ENCODE measurements around the gene XAGE2.
"Not testable (repeated sequence)": the region's sequence is repeated elsewhere in the genome, so short reads cannot be mapped to it uniquely, and the experiment has no call there.

XAGE2 gene, protein sequence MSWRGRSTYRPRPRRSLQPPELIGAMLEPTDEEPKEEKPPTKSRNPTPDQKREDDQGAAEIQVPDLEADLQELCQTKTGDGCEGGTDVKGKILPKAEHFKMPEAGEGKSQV

DNA sequence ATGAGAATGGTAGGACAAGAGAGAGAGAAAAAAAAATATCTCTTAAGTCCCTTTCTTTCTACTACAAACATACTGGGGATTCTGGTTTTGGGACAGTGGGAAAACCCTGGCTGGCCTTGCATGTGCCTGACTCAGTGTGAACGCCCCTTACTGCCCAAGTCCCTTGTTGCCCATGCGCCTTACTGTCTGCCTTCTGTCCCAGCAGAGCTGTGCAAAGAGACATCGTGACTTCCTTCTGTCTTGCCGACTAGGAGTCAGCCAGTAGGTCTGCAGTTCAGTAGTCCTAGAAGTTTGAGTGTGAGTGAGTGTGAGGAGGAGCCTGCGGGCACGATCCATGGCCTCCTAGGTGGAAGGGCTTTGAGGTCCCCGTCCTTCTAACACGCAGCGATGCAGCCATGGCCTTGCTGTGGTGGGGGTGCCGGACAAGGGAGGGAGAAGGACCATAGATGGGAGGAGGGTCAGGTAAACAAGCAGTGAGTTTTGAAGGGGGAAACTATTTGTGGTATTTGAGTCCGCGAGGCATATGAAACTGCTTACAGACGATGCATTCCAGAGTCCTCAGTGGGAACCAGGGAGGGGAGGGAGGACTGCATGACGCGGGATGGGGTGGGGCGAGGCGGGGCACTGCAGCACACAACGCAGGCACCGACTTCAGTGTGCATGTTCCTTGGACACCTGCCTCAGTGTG is at the start of gene XAGE2:
XAGE2 (plus strand) TSS at position 654 of the 688 bp plus-strand sequence. CDS start 994 bp downstream, outside the sequence.
- in situ Hi-C loops (cut with MboI; ENCODE audit: low sequenced_read_pairs): no loop called here

DNA sequence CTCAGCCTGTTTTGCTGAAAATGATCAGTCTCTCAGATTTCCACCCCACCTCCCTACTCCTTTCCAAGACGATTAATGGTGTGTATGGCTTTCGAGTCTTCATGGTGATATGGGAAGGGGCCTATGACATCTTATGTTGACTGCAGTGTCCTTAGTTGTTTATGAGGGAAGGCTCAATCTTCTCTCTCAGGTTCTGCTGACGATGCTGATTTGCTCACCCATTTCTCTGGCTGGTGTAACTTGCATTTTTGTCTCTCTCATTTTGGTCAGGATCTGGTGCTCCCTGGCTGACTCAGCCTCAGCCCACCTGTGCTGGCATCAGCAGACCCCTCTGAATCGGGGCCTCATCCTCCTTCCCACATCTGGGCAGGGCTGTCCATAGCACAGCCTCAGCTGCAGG is 31.4 kb upstream of the XAGE2 start:
- in situ Hi-C loops (cut with MboI; ENCODE audit: low sequenced_read_pairs): no loop called here

DNA sequence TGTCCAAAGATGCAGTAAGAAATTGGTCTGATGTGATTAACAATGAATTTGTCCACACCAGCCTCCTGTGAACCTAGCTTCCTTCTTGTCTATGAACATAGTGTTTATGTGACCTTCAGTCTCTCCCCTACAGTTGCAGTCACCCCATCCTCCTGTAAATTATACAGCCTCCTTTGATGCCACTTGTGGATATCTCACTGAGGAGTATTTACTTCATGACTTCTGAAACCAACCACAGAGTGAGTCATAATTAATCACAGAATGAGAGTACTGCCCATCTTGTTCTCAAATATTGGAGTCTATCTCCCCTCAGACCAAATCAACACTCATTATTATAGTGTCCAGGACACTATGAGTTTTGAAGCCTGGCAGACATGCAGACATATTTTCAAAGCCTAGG is 27.3 kb upstream of the XAGE2 start:
- in situ Hi-C loops (cut with MboI; ENCODE audit: low sequenced_read_pairs): no loop called here

DNA sequence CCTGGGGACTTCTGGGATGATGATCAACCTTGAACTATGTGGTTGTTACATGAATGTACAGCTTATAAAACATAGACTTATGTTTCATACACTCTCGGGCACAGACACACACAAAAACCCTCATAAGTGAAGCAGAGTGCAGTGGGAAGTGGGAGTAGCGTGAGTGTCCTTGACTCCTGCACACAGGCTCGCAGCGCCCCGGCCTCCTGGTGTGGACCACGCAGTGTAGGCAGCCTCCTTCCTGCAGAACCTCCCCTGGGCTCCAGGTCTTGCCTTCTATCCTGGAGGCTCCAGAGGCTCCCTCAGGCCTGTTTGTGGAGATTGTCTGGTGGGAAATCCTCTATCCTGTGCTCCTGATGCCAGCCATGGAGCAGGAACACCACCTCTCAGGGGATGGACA is 25.7 kb upstream of the XAGE2 start:
- in situ Hi-C loops (cut with MboI; ENCODE audit: low sequenced_read_pairs): not testable (repeated sequence)

DNA sequence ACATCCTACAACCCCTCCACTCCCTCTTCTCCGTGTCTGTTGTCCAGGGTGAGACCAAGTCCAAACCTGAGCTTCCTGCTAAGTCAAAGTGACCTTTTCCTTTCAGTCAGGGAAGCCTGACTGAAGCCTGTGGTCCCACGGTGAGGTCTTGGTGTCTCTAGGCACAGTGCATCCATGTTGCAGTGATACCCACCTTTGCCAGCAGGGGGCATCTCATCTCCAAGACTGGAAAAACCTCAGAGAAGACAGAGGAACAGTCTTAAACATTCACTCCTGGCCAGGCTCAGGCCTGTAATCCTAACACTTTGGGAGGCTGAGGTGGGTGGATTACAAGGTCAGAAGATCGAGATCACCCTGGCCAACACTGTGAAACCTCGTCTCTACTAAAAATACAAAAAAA is 23.4 kb upstream of the XAGE2 start:
- in situ Hi-C loops (cut with MboI; ENCODE audit: low sequenced_read_pairs): not testable (repeated sequence)

DNA sequence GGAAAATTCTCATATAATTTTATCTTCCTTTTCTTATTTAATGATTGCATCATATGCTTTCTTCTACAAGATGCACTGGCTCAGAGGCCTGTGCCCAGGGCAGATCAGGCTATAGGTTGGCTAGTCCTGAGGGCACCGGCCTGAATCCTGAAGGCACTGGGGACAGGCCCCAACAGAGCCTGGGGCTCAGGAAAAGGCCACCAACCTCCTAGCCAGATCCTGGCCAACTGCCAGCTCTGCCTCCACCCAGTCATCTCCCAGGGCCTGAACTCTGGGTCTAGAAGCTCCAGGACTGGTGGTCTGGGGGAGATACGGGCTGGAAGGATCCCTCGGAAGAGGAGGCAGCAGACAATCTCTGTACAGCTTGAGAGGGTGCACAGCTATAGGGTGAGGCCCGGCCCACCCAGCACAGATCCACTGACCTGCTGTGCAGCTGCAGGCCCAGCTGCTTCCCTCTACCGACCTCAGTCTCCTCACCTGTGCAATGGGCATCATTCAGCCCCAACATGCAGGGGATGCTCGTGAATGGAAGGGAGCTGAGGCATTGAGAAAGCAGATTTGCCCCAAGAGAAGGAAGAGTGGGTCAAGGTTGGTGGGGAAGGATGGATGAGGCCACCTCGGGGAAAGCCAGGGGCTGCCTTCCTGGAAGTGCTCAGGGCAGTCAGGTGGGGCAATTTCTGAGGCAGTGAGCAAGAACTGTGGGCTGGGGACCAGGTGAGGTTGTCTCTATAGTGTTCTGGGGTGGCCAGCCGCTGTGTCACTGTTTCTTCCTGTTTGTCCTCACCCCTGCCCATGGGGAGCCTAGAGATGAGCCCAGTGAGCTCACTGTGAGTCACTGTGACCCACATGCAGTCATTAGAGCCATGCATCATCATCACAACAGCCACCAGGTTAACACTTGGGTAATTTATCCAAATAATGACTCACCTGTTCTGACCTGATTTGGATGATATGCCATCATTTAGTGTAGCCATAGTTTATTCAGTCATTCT is 22.4 kb upstream of the XAGE2 start:
- in situ Hi-C loops (cut with MboI; ENCODE audit: low sequenced_read_pairs): no loop called here

DNA sequence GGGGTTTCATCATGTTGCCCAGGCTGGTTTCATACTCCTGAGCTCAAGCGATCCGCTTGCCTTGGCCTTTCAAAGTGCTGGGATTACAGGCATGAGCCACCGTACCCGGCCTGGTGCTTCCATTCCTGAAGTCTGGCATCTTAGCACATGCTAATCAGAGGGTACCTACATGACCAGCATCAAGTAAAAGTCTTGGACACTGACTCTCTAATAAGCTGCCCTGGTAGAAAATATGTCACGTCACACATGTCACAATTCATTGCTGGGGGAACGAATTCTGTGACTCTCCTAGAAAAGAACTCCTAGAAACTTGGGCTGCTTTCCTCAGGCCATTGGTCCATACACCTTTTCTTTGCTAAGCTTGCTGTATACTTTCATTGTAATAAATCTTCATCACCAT is 19.1 kb upstream of the XAGE2 start:
- in situ Hi-C loops (cut with MboI; ENCODE audit: low sequenced_read_pairs): no loop called here

DNA sequence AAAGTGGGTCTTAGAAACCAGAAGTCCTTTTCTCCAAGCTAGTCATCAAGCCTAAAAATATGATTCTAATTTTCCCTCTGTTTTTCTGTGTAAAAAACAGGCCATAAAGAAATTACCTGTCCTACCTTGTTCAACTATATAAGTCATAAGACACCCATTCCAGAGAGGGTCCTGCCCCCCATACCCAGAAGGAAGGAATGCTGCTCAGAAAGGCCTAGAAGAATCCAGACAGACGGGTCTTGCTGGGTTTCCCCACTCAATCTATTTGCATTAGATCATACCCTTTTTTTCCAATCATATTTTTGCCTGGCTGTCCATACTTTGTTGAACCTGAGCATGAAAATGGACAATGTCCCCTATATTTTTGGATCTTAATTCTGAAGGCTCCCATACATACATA is 16.3 kb upstream of the XAGE2 start:
- in situ Hi-C loops (cut with MboI; ENCODE audit: low sequenced_read_pairs): no loop called here

DNA sequence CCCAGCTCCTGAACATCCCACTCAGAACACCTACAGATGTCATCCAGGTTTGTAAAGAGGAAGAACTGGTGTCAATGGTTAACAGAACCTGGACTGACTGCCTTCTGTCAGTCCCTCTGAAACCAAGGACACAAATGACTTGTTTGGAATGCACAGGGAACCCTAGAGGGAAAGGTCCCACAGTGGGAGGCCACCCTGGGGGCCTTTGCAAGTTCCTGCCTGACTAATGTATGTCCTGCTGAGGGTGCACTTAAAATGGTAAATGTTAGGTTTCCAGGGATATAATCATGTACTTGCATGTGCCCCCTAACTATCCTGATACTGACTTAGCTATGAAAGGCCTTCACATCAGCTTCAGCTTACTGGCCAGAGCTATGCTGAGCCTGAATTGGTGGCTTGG is 15.0 kb upstream of the XAGE2 start:
- in situ Hi-C loops (cut with MboI; ENCODE audit: low sequenced_read_pairs): no loop called here

DNA sequence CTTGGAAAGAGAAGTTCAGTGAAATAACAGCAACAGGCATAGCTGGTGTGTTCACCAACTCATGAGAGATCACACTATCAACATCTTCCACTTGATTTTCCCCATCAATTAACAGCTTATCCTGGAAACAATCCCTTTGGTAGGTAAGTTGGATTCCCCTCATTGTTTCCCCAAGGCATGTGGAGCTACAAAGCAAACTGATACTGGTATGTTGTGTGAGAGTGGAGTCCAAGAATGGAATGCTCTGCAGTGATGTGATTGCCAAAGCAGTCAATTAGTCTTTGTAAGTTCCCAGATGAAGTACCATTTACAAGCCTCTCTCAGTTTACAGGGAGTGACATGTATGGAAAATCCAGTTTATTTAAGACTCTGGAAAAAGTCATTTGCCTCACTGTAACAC is 13.7 kb upstream of the XAGE2 start:
- in situ Hi-C loops (cut with MboI; ENCODE audit: low sequenced_read_pairs): no loop called here

DNA sequence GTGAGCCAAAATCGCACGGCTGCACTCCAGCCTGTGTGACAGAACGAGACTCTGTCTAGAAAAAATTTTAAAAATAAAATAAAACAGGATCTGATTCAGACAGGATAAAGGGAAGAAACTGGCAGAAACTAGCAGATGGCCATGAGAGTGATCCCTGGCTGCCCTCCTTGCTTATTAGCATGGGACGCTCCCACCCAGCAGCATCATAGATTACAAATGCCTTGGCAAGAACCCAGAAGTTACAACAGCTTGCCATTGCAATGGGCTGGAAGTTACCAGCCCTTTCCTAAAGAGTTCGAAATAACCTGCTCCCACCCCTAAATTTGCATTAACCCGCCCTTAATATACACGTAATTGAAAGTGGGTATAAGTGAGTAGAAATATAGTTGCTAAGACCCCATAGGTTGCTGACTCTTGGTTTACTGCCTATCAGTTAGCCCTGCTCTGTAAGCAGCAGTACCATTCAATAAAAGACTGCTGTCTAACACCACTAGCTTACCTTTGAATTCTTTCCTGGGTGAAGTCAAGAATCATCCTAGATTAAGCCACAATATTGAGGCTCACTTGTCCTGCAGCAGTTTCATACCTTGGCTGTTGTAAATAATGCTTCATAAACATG is 9.1 kb upstream of the XAGE2 start:
- in situ Hi-C loops (cut with MboI; ENCODE audit: low sequenced_read_pairs): no loop called here

DNA sequence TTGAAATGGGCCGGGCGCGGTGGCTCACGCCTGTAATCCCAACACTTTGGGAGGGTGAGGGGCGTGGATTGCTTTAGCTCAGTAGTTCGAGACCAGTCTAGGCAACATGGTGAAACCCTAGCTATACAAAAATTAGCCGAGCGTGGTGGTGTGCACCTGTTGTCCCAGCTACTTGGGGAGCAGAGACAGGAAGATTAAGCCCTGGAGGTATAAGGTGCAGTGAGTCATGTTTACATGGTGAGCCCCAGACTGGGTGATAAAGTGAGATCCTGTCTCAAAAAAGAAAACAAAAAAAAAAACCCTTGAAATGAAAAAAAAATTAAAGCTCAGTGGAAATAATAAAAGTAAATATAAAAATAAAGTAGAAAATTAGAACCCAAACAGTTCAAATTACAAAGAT is 6.9 kb upstream of the XAGE2 start:
- in situ Hi-C loops (cut with MboI; ENCODE audit: low sequenced_read_pairs): no loop called here

DNA sequence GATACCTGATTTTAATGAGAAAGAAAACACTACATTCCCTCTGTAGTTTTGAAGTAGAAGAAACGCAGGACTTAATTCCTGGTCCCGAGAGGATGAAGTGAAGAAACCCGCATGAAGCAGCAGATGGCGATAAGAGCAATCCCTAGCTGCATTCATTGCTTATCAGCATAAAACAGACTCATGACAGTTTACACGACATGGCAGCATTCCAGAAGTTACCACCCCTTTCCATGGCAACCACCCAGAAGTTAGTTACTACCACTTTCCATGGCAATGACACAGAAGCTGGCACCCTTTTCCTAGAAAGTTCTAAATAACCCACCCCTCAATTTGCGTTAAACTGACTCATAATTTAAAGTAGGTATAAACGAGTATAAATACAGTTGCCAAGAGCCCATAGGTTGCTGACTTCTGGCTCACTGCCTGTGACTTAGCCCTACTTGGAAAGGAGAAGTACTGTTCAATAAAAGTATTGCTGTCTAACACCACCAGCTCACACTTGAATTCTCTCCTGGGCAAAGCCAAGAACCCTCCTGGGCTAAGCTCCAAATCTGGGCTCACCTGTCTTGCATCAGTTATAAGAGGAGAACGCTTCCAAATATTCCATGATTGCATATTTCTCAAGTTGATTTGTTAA is 5.5 kb upstream of the XAGE2 start:
- in situ Hi-C loops (cut with MboI; ENCODE audit: low sequenced_read_pairs): no loop called here

DNA sequence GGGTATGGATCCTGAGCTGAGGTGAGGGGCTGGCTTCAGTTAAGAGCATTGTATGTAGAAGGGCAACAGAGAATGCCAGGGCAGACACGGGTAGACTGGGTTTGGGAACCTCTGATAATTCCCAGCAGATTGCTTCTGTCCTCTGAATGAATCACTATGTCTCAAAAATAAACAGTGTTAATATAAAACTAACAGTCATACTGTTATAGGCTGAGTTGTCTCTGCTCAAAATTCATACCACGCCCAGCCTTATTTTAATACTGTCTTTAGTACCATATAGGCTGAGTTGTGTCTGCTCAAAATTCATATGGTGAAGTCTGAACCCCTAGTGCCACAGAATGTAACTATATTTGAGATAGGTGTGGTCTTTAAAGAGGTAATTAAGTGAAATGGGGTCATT is 10.0 kb downstream of the XAGE2 start:
- in situ Hi-C loops (cut with MboI; ENCODE audit: low sequenced_read_pairs): no loop called here

DNA sequence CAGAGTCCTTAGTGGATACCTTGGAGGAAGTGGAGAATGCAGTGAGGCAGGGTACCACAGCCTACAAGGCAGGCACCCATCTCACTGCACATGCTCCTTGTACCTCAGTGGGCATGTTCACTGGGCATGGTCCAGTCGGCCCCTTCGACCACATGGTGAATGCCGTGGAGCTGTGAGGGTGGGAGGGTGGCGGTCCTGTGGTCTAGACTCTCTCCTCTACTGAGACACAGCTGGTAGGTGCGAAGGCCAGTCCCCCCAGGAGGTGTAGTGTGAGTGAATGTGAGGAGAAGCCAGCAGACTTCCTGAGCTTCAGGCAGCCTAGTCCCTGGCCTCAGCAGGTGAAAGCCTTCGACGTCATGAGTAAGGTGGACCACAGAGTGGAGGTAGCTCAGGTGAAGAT is 12.2 kb downstream of the XAGE2 start:
- in situ Hi-C loops (cut with MboI; ENCODE audit: low sequenced_read_pairs): no loop called here

DNA sequence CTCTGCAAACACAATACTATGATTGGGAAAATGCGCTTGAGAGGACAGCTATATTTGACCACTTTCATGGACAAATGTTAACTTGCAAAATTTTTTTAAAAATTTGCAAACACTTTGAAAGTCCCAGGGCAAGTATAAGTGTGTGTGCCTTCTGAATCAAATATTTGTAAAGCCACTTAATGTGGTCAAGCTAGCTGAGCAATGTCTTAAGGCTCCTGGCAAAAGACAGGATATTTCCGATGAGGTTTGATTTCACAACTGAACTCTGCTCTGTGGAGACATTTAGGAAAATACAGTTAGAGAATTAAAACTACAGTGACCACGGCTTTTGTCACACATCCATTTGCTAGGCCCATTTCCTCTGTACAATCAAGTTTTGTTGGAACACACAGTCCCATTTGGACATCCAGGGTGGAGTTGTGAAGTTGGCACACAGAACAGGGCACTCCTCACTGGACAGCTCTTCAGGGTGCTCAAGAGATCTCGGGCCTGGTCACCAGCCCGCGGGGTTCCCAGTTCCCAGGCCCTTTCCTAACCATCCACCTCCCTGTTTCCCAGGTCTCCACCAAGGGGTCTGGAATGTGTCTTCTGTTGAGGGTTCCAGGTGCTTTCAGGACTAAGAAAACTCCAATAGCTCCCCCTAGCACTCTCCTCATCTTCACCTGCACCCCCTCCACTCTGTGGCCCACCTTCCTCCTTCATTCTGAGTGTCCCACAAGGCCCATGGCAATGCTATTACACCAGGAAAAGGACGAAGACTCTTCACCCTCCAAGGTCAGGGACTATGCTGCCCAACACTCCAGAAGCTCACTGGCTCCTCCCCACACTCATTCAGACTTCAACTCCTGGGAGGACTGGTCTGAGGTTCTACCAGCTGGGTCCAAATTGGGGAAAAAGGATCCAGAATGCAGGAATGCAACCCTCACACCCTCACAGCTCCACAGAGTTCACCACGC is 41.9 kb downstream of the XAGE2 start:
- in situ Hi-C loops (cut with MboI; ENCODE audit: low sequenced_read_pairs): no loop called here

DNA sequence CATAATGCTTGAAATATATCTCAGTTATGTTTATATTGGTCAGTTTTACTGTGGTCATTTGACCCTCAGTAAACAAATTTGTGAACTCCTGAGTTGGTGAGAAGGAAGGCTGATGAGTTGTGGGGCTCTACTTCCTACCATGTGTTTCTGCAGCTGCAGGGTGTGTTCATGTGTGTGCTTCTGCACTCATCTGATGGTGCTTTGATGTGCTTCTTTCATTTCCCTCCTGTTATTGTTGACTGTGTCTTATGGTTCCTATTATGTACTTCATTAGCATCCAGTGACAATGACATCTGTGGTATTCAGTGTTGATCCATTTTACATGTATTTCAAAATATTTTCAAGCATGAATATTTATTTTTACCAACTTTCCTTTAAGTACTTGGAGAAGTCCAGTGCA is 46.5 kb downstream of the XAGE2 start:
- in situ Hi-C loops (cut with MboI; ENCODE audit: low sequenced_read_pairs): no loop called here

DNA sequence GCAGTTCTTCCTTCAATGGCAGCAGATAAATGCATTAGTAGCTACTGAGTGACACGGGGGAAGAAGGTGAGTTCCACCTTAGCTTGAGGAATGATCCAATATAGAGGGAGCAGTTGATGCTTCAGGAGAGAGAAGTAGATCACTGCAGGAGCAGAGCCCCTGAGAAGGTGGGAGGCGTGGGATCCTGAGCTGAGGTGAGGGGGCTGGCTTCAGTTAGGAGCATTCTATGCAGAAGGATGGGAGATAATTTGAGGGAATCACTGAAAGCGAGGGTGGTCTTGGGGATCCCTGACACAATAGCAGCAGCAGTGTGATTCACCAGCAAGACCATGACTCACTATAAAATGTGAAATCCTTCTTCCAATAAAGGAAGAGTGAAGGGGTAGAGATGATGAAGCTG is 48.0 kb downstream of the XAGE2 start:
- in situ Hi-C loops (cut with MboI; ENCODE audit: low sequenced_read_pairs): no loop called here

DNA sequence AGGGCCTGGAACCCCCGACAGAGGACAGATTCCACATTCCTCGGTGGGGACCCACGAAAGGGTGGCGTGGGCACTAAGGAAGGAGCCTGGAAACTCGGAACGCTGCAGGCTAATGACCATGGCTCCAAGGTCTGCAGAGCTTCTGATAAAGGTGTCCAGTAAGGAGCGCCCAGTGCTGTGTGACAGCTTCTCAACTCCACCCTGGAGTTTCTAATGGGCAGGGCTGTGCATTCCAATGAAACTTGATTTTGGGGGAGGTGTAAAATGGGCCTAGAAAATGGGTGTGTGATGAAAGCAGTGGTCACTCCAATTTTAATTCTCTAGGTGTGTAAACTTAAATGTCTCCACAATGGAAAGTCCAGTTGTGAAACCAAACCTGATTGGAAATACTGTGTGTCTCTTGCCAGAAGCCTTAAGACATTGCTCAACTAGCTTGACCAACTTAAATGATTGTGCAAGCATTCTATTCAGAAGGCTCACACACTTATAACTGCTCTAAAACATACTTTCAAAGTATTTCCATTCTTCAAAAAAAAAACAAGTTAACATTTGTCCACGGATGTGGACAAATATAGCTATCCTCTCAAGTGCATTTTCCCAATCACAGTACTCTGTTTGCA is 52.1 kb downstream of the XAGE2 start:
- in situ Hi-C loops (cut with MboI; ENCODE audit: low sequenced_read_pairs): no loop called here
